GM21515 (cell line): ENCODE results near the gene MXRA8.
"Not testable (repeated sequence)": the region's sequence is repeated elsewhere in the genome, so short reads cannot be mapped to it uniquely, and the experiment has no call there.

Source experiments
- ATAC-seq: cut with Tn5 transposase; IDR thresholded peaks from one replicate; pipeline ENCODE4 v1.9.1; 2021; ENCODE audit not compliant: unreplicated experiment

MXRA8 gene

GRCh38 chr1:1324084-1324523 lies 34.3 kb downstream of the MXRA8 start:
- ATAC-seq, result peak; percentile 17

DNA sequence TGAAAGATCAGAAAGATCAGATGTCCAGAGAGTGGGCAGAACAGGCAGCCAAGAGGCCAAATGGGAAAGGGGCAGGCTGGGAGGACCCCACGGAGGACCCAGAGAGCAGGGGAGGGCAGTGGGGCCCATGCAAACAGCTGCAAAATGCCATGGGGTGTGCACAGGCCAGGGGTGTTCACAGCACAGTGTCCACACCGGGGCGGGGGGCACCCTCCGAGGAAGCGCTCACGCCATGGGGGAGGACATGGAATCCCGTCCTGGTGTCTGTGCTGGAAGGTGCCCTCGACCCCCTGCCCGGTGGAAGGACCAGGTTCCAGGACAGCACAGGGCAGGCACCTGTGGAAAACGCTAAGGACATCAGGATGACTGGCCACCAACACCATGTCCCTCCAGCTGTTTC lies 35.4 kb downstream of the MXRA8 start:
- ATAC-seq, result no peak

GRCh38 chr1:1322418-1322817 lies 35.9 kb downstream of the MXRA8 start:
- ATAC-seq, result no peak

- ATAC-seq, result no peak
Measured at GRCh38 chr1:1321477-1321876, 36.9 kb downstream of the MXRA8 start.

DNA sequence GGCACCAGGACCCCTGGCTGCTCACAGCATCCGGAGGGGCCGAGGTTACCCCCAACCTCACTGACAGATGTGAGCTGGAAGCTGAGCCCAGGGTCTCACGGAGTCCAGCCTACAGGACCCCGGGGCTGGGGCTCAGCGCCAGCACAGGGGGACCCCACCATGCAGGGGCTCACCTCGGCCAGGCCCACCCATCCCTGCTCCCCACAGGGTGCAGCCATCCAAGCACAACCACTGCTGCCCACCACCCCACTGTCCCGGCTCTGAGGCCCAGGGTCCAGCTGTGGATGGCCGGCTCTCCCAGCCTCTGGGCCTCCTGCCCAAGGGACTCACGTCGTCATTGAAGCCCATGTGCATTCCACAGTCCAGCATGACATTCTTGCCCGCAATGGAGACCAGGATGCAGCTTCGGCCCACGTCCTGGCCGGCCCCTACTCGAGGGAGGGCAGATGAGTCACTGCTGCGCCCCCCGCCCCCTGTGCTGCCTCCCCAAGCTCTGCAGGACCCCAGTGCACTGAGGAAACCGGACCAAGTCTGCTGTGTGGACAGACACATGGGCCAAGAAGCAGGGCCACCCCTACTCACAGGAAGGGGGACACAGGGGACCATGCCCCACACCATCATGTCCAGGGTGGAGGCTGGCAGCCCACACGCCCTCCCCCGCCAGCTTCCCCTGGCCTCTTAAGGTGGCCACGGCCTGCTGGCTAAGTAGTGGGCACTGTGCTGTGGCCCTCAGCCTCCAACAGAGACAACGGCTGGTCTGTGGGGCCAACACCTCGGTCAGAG lies 37.5 kb downstream of the MXRA8 start:
- ATAC-seq, result no peak

GRCh38 chr1:1319646-1319941 lies 38.8 kb downstream of the MXRA8 start:
- ATAC-seq, result no peak

DNA sequence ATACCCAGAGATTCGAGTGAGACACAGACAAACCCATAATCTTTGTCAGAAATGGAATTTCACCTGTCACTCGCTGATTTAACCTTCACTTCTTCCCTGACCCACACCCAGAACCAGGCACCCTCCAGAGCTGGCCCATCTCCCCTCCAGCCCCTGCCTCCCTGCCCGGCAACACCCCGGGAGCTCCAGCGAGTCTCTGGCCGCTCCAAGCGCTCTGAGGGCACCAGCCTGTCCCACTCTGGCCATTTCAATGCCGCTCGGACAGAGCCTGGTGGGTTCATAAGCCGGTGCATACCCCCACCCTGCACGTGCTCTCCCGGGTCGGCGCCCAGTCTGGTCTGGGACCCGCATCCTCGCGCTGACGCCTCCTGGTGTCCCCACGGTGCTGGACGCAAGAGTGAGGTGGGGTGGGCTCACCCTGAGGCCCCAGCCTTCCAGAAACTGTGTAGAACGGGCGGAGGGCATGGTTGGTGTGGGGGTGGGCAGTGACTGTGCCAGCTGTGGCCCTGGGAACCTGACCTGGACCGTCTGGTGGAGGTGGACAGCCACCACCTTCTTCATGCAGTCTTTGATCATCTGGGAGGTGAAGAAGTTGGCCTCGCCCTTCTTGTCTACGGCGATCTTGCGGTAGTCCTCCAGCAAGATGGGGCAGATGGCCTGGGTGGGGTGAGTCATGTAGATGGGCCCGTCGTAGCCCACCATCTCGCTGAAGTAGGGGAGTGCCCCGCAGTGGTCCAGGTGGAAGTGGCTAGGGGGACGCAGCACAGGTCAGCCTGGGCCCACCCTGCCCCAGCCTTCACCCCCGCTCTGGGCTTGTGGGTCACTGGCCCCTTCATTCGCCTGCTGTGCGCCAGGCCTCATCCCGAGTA lies 39.3 kb downstream of the MXRA8 start:
- ATAC-seq, result no peak

- ATAC-seq, result no peak
Measured at GRCh38 chr1:1318131-1318652, 40.2 kb downstream of the MXRA8 start.

GRCh38 chr1:1317420-1317819 lies 40.9 kb downstream of the MXRA8 start:
- ATAC-seq, result no peak

DNA sequence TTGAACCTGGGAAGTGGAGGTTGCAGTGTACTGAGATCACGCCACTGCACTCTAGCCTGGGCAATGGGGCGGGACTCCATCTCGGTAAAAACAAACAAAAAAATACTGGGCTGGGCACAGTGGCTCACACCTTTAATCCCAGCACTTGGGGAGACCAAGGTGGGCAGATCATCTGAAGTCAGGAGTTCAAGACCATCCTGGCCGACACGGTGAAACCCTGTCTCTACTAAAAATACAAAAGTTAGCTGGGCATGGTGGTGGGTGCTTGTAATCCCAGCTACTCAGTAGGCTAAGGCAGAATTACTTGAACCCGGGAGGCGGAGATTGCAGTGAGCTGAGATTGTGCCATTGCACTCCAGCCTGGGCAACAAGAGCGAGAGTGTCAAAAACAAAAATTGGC lies 42.2 kb downstream of the MXRA8 start:
- not testable (repeated sequence) for ATAC-seq

GRCh38 chr1:1315435-1315954 lies 42.9 kb downstream of the MXRA8 start:
- no peak for ATAC-seq

DNA sequence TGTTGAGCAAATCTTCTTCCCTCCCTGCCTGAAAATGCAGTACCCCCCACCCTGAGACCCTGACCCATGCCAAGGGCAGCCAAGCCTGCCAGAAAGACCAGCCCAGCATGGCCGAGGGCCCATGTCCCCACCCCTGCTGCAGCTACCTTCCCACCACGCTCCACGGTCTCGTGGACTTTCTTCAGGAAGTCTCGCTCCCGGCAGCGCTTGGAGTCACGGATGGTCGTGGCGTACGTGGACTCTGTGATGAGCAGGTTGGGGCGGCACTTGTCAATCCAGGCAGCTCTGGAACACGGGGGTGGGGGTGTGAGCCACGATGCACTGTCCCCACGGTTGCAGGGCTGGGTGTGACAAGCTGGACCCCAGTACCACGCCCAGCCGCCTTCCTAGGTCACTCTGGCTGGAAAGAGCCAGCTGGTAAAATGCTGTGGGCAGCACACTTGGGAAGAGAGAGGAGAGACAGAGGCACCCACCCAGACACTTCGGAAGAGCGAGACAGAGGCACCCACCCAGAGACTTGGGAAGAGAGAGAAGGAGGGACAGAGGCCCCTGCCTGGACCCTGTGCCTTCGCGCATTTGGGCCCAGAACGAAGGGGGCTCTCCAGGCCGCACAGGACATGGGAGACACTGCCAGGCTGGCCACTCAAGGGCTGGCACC lies 43.5 kb downstream of the MXRA8 start:
- ATAC-seq, result no peak

DNA sequence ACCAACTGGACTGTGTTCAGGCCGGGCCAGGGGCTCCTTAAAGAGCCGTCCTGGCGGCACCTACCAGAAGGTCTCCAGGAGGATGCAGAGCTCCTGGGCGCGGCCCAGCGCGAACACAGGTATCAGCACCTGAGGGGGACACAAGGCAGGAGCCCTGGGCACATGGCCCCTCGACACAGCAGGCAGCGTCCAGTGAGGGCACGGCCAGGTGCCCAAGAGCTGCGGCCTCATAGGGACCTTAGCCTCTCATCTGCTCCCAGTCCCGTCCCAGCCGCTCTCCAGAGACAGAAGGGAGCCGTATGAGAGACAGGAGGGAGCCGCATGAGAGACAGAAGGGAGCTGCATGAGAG lies 44.1 kb downstream of the MXRA8 start:
- ATAC-seq, result no peak

GRCh38 chr1:1313500-1314236 lies 44.7 kb downstream of the MXRA8 start:
- ATAC-seq, result no peak

GRCh38 chr1:1312450-1313314 lies 45.7 kb downstream of the MXRA8 start:
- ATAC-seq, result no peak

- ATAC-seq, result no peak
Measured at GRCh38 chr1:1311107-1312104, 46.9 kb downstream of the MXRA8 start.

DNA sequence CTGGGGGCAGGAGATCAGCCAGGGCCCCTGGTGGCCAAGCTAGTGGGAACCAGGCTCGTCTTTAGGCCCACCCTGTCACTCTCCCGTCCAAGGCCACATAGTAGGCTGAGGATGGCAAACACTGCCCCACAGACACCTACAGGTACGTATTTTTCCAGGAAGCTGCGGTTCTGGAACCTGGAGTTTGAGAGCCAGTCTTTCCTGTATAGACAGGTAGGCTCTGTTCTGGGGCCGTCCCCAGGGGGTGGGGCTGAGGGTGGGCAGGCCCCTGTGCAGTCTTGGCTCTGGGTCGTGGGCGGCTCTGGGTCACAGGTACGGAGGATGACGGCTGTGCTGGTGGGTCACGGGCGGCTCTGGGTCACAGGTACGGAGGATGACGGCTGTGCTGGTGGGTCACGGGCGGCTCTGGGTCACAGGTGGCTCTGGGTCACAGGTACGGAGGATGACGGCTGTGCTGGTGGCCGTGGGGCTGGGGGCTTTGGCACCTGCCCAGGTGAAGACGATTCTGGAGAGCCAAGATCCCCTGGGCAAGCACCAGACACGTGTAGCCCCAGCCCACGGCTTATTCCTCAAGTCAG lies 47.8 kb downstream of the MXRA8 start:
- ATAC-seq, result no peak

GRCh38 chr1:1310109-1310385 lies 48.3 kb downstream of the MXRA8 start:
- no peak for ATAC-seq
